ENCODE data around the gene HEXB. TPM values are rescaled to one million over a fixed set of nuclear protein-coding genes. Genes with fewer than 3 reads are reported as not detected.

Gene HEXB
- total and polyA plus RNA-seq, 2 of the 8 experiments (the other 6 are each of a cell fraction or from before 2014, with no cell fraction given): 39.7 to 69.2 TPM

DNA sequence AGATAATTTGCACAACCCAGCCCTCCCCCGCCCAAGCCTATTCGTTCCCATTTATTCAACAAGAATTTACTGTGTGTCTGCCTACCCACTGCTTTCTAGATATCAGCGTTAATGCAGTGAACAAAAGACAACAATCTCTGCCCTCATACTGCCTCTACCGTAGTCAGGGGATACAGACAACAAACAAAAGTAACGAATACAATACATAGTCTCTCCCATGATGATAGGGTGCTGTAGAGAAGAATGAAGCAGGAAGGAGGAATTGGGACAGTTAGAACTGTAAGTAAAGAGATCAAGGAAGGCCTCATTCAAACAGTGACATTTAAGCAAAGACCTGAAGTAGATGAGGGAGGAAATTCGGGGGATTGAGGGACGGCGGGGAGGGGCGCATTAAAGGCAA, 80.2 kb downstream of the HEXB start (continued):
- TF ChIP-seq RAD21 (IDR thresholded peaks at IDR 0.05 in 1 of 2, conservative IDR thresholded peaks at IDR 0.05 in 1 of 2; ENCODE audit: low read depth in 2 of 2, low read length in 2 of 2): no peak
- TF ChIP-seq NANOG (IDR thresholded peaks at IDR 0.05; ENCODE audit: insufficient read depth, low read depth, low read length, poor library complexity, severe bottlenecking): no peak
- no peak for TF ChIP-seq KDM4A (IDR thresholded peaks at IDR 0.05; ENCODE audit: low read depth, low read length, severe bottlenecking)
